22Rv1 (cell line): ENCODE results near the gene NLRC4.

Source experiments
- CTCF ChIP-seq: fragments of 450-650 bp; IDR thresholded peaks from 2 replicates; pipeline ENCODE4 v1.5.1; 2017; ENCODE audit warnings: mild to moderate bottlenecking
- ZFX ChIP-seq: fragments of 450-650 bp; IDR thresholded peaks from 2 replicates; pipeline ENCODE4 v1.6.1; 2017; ENCODE audit warnings: antibody characterized with exemption, borderline replicate concordance

- no peak for TF ChIP-seq CTCF
- no peak for TF ChIP-seq ZFX
Measured at GRCh38 chr2:32277363-32277673, 12.6 kb upstream of the NLRC4 start.
